Measurements from ENCODE around the gene SH2B2. TPM values are rescaled to one million over a fixed set of nuclear protein-coding genes. Genes with fewer than 3 reads are reported as not detected.

Gene SH2B2
- total and polyA plus RNA-seq, 10 donors, result 13.4 to 36.9 (median 28.9) TPM

GRCh38 chr7:102277901-102278300, 8.8 kb upstream of the SH2B2 start:
- intact Hi-C loops (cut with DNase I; ENCODE audit: low total_unique reads), result loop anchor here (5.0 kb wide), 1 partner anchor 114 kb away; no protein-coding TSS in a partner anchor
- Histone ChIP-seq H3K4me3 (no peak overlapping the region), H3K9me3 (no peaks in the 10 kb centered on the region), H3K4me1 (peaks cover 7 to 21% (median 12%) of the 10 kb centered on the region in 6 donors), H3K27ac (no peak overlapping the region), H3K27me3 (replicated peaks in 1 of 7) (no peaks in the 10 kb centered on the region), H3K36me3 (no peaks in the 10 kb centered on the region)
- WGBS, 5 donors, result 78 to 95% (median 91%) methylated on average over 4 to 10 of the region's 10 CpGs
- DNase-seq, result no peak
- no peak for TF ChIP-seq POLR2A (IDR thresholded peaks at IDR 0.05)
- no peak for TF ChIP-seq CTCF (IDR thresholded peaks at IDR 0.05 in 8 of 11, conservative IDR thresholded peaks at IDR 0.05 in 3 of 11)
- TF ChIP-seq POLR2AphosphoS5 (IDR thresholded peaks at IDR 0.05), result no peak

- Histone ChIP-seq H3K4me1 (peaks cover 13 to 36% (median 26%) of the 10 kb centered on the region in 6 donors), H3K9me3 (no peaks in the 10 kb centered on the region), H3K4me3 (peak overlapping the region in 1 of 8 donors; percentile 41), H3K27me3 (replicated peaks in 1 of 7) (no peaks in the 10 kb centered on the region), H3K27ac (peak overlapping the region in 4 of 8 donors; percentile 4 to 46 (median 40)), H3K36me3 (no peaks in the 10 kb centered on the region)
- intact Hi-C loops (cut with DNase I; ENCODE audit: low total_unique reads), result loop anchor here (5.0 kb wide), 1 partner anchor 113 kb away; no protein-coding TSS in a partner anchor
- DNase-seq, result peak; percentile 90
- TF ChIP-seq CTCF (IDR thresholded peaks at IDR 0.05 in 8 of 11, conservative IDR thresholded peaks at IDR 0.05 in 3 of 11), result peak; percentile 68 to 92 (median 85)
- no peak for TF ChIP-seq POLR2A (IDR thresholded peaks at IDR 0.05)
- peak in 2 of 3 donors; percentile 48 to 65 for TF ChIP-seq POLR2AphosphoS5 (IDR thresholded peaks at IDR 0.05)
- WGBS, 5 donors, result 52 to 56% (median 55%) methylated on average over 21 to 23 of the region's 23 CpGs
Measured at GRCh38 chr7:102279537-102280400, 6.9 kb upstream of the SH2B2 start.

GRCh38 chr7:102280521-102280920, 6.1 kb upstream of the SH2B2 start:
- no peaks in the 10 kb centered on the region for H3K36me3 ChIP-seq
- H3K4me1 ChIP-seq, result peaks cover 21 to 44% (median 33%) of the 10 kb centered on the region in 6 donors
- no peak for DNase-seq
- H3K9me3 ChIP-seq, result no peaks in the 10 kb centered on the region
- no peak overlapping the region for H3K4me3 ChIP-seq
- intact Hi-C loops (cut with DNase I; ENCODE audit: low total_unique reads), result no loop called here
- no peaks in the 10 kb centered on the region for H3K27me3 ChIP-seq (replicated peaks in 1 of 7)
- no peak overlapping the region for H3K27ac ChIP-seq
- WGBS, 5 donors, result 83 to 100% (median 84%) methylated on average over 1 to 5 of the region's 5 CpGs
- no peak for TF ChIP-seq CTCF (IDR thresholded peaks at IDR 0.05 in 8 of 11, conservative IDR thresholded peaks at IDR 0.05 in 3 of 11)
- TF ChIP-seq POLR2AphosphoS5 (IDR thresholded peaks at IDR 0.05), result no peak
- no peak for TF ChIP-seq POLR2A (IDR thresholded peaks at IDR 0.05)

- no peaks in the 10 kb centered on the region for H3K27me3 ChIP-seq (replicated peaks in 1 of 7)
- H3K4me3 ChIP-seq, result no peak overlapping the region
- peaks cover 27 to 52% (median 40%) of the 10 kb centered on the region in 6 donors for H3K4me1 ChIP-seq
- no peak for DNase-seq
- intact Hi-C loops (cut with DNase I; ENCODE audit: low total_unique reads), result no loop called here
- TF ChIP-seq POLR2AphosphoS5 (IDR thresholded peaks at IDR 0.05), result peak in 1 of 3 donors; percentile 6
- TF ChIP-seq POLR2A (IDR thresholded peaks at IDR 0.05), result no peak
- WGBS, 5 donors, result 88 to 98% (median 91%) methylated on average over 11 to 14 of the region's 14 CpGs
- no peaks in the 10 kb centered on the region for H3K36me3 ChIP-seq
- H3K27ac ChIP-seq, result no peak overlapping the region
- H3K9me3 ChIP-seq, result no peaks in the 10 kb centered on the region
Measured at GRCh38 chr7:102281785-102282184, 4.9 kb upstream of the SH2B2 start.
